A673 (cell line): ENCODE measurements around the gene PEX14. TPM values are rescaled to one million over a fixed set of nuclear protein-coding genes. Genes with fewer than 3 reads are reported as not detected.

Source experiments
- BruUV-seq: library from RNA; stranded (reverse); fragments of 400-500 nt; replicated peaks from 2 replicates; lab custom pipeline; 2021; lab: Mats Ljungman, UMichigan
- CTCF ChIA-PET: fragments of 300-600 bp; sonication (Branson Sonifier 250); formaldehyde crosslinking; loops from one replicate; lab custom pipeline; 2022; ENCODE audit warnings: antibody characterized with exemption; lab: Charles Lee
- POLR2A ChIA-PET: fragments of 300-600 bp; sonication (Branson Sonifier 250); formaldehyde crosslinking; loops from one replicate; lab custom pipeline; 2022; ENCODE audit warnings: antibody characterized with exemption; ENCODE audit not compliant: low non-redundant PET; lab: Charles Lee
- DNase-seq: peaks from one replicate; pipeline ENCODE4 v3.0.0-alpha.2; 2015; ENCODE audit warnings: low spot score
- H3K27ac ChIP-seq: fragments of 200-600 bp; sonication (generic); 2 replicates; pipeline ENCODE4 v1.5.1; 2016; ENCODE audit warnings: mixed run types, low read depth, mild to moderate bottlenecking, mixed read lengths, antibody characterized with exemption, low read length; ENCODE audit not compliant: poor library complexity, severe bottlenecking
- H3K27me3 ChIP-seq: fragments of 200-600 bp; sonication (generic); replicated peaks from 2 replicates; pipeline ENCODE4 v1.6.1; 2017; ENCODE audit warnings: mixed run types, low read depth, mild to moderate bottlenecking, mixed read lengths, antibody characterized with exemption, low read length; ENCODE audit not compliant: insufficient read depth, poor library complexity
- H3K36me3 ChIP-seq: fragments of 200-600 bp; sonication (generic); 2 replicates; pipeline ENCODE4 v1.6.1; 2016; ENCODE audit warnings: mixed run types, mild to moderate bottlenecking, mixed read lengths, antibody characterized with exemption, low read length; ENCODE audit not compliant: insufficient read depth, poor library complexity, severe bottlenecking
- H3K4me1 ChIP-seq: fragments of 200-600 bp; sonication (generic); 2 replicates; pipeline ENCODE4 v1.6.1; 2017; ENCODE audit warnings: mixed run types, mild to moderate bottlenecking, mixed read lengths, antibody characterized with exemption, low read length; ENCODE audit not compliant: insufficient read depth, poor library complexity, severe bottlenecking
- H3K4me3 ChIP-seq: fragments of 200-600 bp; sonication (generic); 2 replicates; pipeline ENCODE4 v1.5.1; 2016; ENCODE audit warnings: low read depth, mixed run types, mild to moderate bottlenecking, mixed read lengths, low read length; ENCODE audit not compliant: poor library complexity, severe bottlenecking
- H3K9me3 ChIP-seq: fragments of 200-600 bp; sonication (generic); 2 replicates; pipeline ENCODE4 v1.6.1; 2016; ENCODE audit warnings: mixed run types, low read depth, mild to moderate bottlenecking, mixed read lengths, antibody characterized with exemption, low read length; ENCODE audit not compliant: poor library complexity, severe bottlenecking
- CTCF ChIP-seq: fragments of 300-800, 200-600 bp; sonication (generic); conservative IDR thresholded peaks from 2 replicates; pipeline ENCODE4 v1.5.1; 2017; ENCODE audit warnings: low read depth, mild to moderate bottlenecking, antibody characterized with exemption, low read length, moderate library complexity, mixed read lengths
- EZH2 ChIP-seq: fragments of 200-600 bp; sonication (generic); IDR thresholded peaks from 2 replicates; pipeline ENCODE4 v1.6.1; 2017; ENCODE audit warnings: borderline replicate concordance, low read depth, mild to moderate bottlenecking, mixed read lengths, antibody characterized with exemption, low read length; ENCODE audit not compliant: poor library complexity, severe bottlenecking
- intact Hi-C: fragments of 100-400 bp; cut with micrococcal nuclease; formaldehyde crosslinking; loops from one replicate; pipeline ENCODE4 v1.10.0; 2022; ENCODE audit not compliant: unreplicated experiment
- total RNA-seq: library from RNA; stranded (reverse); gene quantifications from 2 replicates; pipeline ENCODE4 v1.2.3, GENCODE V29; 2021

Gene PEX14
- total RNA-seq, 1 experiment from 2014 or later: 26.8 TPM

DNA sequence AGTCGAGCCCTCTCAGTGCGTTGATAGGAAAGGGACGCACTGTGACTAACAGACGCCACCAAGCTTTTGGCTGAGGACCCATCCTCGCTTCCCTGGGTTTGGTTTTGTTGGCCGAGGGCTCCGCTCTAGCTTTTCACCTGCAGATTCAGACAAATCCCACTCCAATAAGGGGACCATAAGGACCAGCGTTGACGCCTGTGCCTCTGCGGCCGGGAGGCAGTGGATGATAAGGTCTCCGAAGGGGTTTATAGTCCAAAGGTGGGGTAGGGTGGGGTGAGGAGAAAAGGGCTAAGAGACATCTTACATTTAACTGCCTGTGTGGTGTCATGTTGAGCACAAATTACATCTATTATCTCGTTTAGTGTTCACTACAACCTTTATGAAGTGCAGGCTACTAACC, 760 bp downstream of the PEX14 start:
- Histone ChIP-seq H3K4me3 (peak overlapping the region; percentile 81), H3K27ac (peak overlapping the region; percentile 34), H3K36me3 (no peaks in the 10 kb centered on the region), H3K27me3 (no peaks in the 10 kb centered on the region), H3K4me1 (peaks cover 4% of the 10 kb centered on the region), H3K9me3 (no peaks in the 10 kb centered on the region)
- intact Hi-C loops: no loop called here
- ChIA-PET POLR2A (no interaction called here), CTCF (no interaction called here)
- TF ChIP-seq EZH2: no peak
- TF ChIP-seq CTCF: no peak
- no peak for DNase-seq
- BruUV-seq: no TSS peak

DNA sequence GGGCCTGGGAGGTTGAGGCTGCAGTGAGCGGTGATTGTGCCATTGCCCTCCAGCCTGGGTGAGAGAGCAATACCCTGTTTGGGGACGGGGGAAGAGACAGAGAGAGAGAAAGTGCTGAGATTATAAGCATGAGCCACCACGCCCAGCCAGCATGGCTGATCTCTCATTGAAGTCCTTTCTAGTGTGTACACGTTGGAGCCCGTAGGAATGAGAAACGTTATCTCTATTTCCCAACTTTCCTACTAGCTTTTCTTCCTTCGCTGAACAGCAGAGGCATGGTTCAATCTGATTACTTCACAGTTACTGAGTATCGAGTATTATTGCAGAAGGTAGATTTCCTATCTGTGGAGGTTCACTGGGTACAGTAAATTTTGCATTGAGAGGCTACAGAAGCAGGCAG, 4.5 kb downstream of the PEX14 start:
- no TSS peak for BruUV-seq
- POLR2A ChIA-PET: no interaction called here
- intact Hi-C loops: no loop called here

DNA sequence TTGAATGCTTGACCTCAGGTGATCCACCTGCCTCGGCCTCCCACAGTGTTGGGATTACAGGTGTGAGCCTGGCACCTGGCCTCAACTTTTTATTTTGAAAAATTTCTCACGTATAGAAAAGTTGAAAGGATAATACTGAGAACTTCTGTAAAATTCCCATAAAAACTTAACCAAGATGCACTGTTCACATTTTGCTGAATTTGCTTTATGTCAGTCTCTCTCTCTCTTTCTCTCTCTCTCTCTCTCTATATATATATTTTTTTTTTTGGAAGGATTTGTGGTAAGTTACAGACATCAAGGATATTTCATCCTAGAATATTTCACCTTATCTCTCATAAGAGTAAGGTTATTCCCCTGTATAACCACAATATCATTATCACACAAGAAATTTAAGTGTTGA, 5.9 kb downstream of the PEX14 start:
- BruUV-seq: no TSS peak

More for the DNA sequence above, 4.5 kb downstream of the PEX14 start:
- no peaks in the 10 kb centered on the region for H3K27me3 ChIP-seq
- TF ChIP-seq CTCF (no peak), EZH2 (no peak)
- no peaks in the 10 kb centered on the region for H3K9me3 ChIP-seq
- H3K27ac ChIP-seq: no peak overlapping the region
- H3K4me1 ChIP-seq: no peaks in the 10 kb centered on the region
- H3K36me3 ChIP-seq: no peaks in the 10 kb centered on the region
- no peak overlapping the region for H3K4me3 ChIP-seq
- no peak for DNase-seq
- CTCF ChIA-PET: no interaction called here

More for the DNA sequence above, 5.9 kb downstream of the PEX14 start:
- intact Hi-C loops: no loop called here
- TF ChIP-seq CTCF: no peak
- no peak for TF ChIP-seq EZH2
- DNase-seq: no peak
- Histone ChIP-seq H3K36me3 (no peaks in the 10 kb centered on the region), H3K9me3 (no peaks in the 10 kb centered on the region), H3K4me1 (no peaks in the 10 kb centered on the region), H3K4me3 (no peak overlapping the region), H3K27ac (no peak overlapping the region), H3K27me3 (no peaks in the 10 kb centered on the region)
- ChIA-PET POLR2A (no interaction called here), CTCF (no interaction called here)
